Panc1 (cell line): ENCODE data around the gene FBXL4. TPM values are rescaled to one million over a fixed set of nuclear protein-coding genes. Genes with fewer than 3 reads are reported as not detected.

Source experiments
- ATAC-seq: fragments of 200-7000 bp; cut with Tn5 transposase; 2 replicates; pipeline ENCODE4 v1.9.1; 2020; ENCODE audit warnings: mild to moderate bottlenecking, moderate library complexity
- BruUV-seq: library from RNA; stranded (reverse); fragments of 400-500 nt; replicated peaks from 2 replicates; lab custom pipeline; 2021; lab: Mats Ljungman, UMichigan
- CTCF ChIA-PET: fragments of 300-600 bp; sonication (Branson Sonifier 250); formaldehyde crosslinking; loops from one replicate; lab custom pipeline; 2022; ENCODE audit warnings: antibody characterized with exemption; lab: Charles Lee
- POLR2A ChIA-PET: fragments of 300-600 bp; sonication (Branson Sonifier 250); formaldehyde crosslinking; loops from one replicate; lab custom pipeline; 2022; ENCODE audit warnings: antibody characterized with exemption; lab: Charles Lee
- DNase-seq: peaks from one replicate; pipeline ENCODE4 v3.0.0-alpha.2; 2010; ENCODE audit warnings: low read depth, low spot score
- H3K27ac ChIP-seq: 2 replicates; pipeline ENCODE4 v1.5.1; 2011; ENCODE audit warnings: mild to moderate bottlenecking, low read length, inconsistent platforms
- H3K27me3 ChIP-seq: fragments of 200-500 bp; sonication (Bioruptor generic); 2 replicates; pipeline ENCODE4 v1.6.0; 2014; ENCODE audit warnings: low read length, inconsistent platforms; ENCODE audit not compliant: control insufficient read depth, insufficient read depth
- H3K36me3 ChIP-seq: fragments of 200-500 bp; sonication (Bioruptor generic); 2 replicates; pipeline ENCODE4 v1.5.1; 2014; ENCODE audit warnings: inconsistent platforms, mild to moderate bottlenecking, low read length, moderate library complexity; ENCODE audit not compliant: control insufficient read depth, insufficient read depth
- H3K4me1 ChIP-seq: 2 replicates; pipeline ENCODE4 v1.5.1; 2011; ENCODE audit warnings: inconsistent platforms, mild to moderate bottlenecking, low read length, moderate library complexity; ENCODE audit not compliant: control insufficient read depth, insufficient read depth
- H3K4me3 ChIP-seq, 2 experiments: 2 replicates each; pipeline ENCODE4 v1.5.1; 2011 to 2012; ENCODE audit warnings: low read depth in 2 of 2, low read length in 2 of 2, mild to moderate bottlenecking in 2 of 2, inconsistent platforms in 1 of 2, moderate library complexity in 1 of 2
- H3K9me3 ChIP-seq: fragments of 200-500 bp; sonication (Bioruptor generic); 2 replicates; pipeline ENCODE4 v1.5.1; 2014; ENCODE audit warnings: low read depth, mild to moderate bottlenecking, inconsistent platforms, low read length, moderate library complexity; ENCODE audit not compliant: control insufficient read depth, insufficient read depth
- POLR2AphosphoS5 ChIP-seq: IDR thresholded peaks from 2 replicates; pipeline ENCODE4 v1.6.1; 2012; ENCODE audit warnings: mild to moderate bottlenecking, low read depth, low read length, moderate library complexity
- SIN3A ChIP-seq: IDR thresholded peaks from 2 replicates; pipeline ENCODE4 v1.6.1; 2012; ENCODE audit warnings: low read depth, mild to moderate bottlenecking, low read length, moderate library complexity, borderline replicate concordance; ENCODE audit not compliant: insufficient read depth
- TCF7L2 ChIP-seq: IDR thresholded peaks from 2 replicates; pipeline ENCODE4 v1.6.1; 2011; ENCODE audit warnings: mild to moderate bottlenecking, low read depth, low read length, inconsistent platforms
- in situ Hi-C: cut with HindIII; loops from 2 replicates; pipeline ENCODE4 v1.10.0; 2016; ENCODE audit warnings: low sequenced_read_pairs, low pct_unique_long_range_greater_than_20kb
- intact Hi-C: fragments of 100-400 bp; cut with micrococcal nuclease; formaldehyde crosslinking; loops from one replicate; pipeline ENCODE4 v1.10.0; 2022; ENCODE audit not compliant: unreplicated experiment
- total RNA-seq: library from RNA; stranded (reverse); gene quantifications from one replicate; pipeline ENCODE4 v1.2.1, GENCODE V29; 2021; ENCODE audit not compliant: unreplicated experiment
- TF ChIP-seq, protein P1 (sequence below), 2 experiments: IDR thresholded peaks; 2 replicates each; pipeline ENCODE4 v1.6.1; 2011 to 2012; ENCODE audit warnings: low read depth in 2 of 2, control low read depth in 1 of 2, low read length in 1 of 2, mild to moderate bottlenecking in 1 of 2, moderate library complexity in 1 of 2; ENCODE audit not compliant: insufficient read depth in 1 of 2
- TF ChIP-seq, protein P2 (sequence below): fragments of 450-650 bp; IDR thresholded peaks from 2 replicates; pipeline ENCODE4 v1.5.1; 2017; ENCODE audit warnings: mild to moderate bottlenecking

Gene FBXL4
- total RNA-seq, 1 experiment from 2014 or later: 11.5 TPM

DNA sequence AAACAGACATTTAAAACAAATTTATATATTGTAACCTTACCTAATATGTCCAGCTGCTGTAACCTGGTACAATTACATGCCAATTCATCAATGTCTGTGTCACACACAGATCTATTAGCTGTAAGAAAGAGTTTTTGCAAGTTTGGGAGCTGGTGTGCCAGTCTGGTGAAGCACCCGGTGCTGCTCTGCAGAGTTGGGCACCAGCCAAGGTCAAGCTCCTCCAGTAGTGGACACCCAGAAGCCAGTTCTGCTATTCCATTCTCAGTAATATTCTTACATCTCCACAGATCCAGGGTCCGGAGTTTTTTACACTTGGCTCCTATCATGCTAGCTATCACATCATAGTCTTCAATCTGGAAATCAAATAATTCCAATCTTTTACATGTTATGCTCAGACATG is 72.4 kb downstream of the FBXL4 start:
- Histone ChIP-seq H3K4me1 (peaks cover 4% of the 10 kb centered on the region; the same call in 1 of the 2 replicates), H3K9me3 (no peaks in the 10 kb centered on the region), H3K27ac (no peak overlapping the region), H3K36me3 (no peaks in the 10 kb centered on the region), H3K27me3 (no peaks in the 10 kb centered on the region), H3K4me3 (no peak overlapping the region)
- DNase-seq (no peak), ATAC-seq (no peak)
- ChIA-PET CTCF (interaction anchor here (0.6 kb wide), 1 partner anchor 46 kb away, joined by 3 read pairs; no protein-coding TSS in a partner anchor), POLR2A (no interaction called here)
- TF ChIP-seq POLR2AphosphoS5 (no peak), SIN3A (no peak), TCF7L2 (no peak)
- TF ChIP-seq, protein P1, sequence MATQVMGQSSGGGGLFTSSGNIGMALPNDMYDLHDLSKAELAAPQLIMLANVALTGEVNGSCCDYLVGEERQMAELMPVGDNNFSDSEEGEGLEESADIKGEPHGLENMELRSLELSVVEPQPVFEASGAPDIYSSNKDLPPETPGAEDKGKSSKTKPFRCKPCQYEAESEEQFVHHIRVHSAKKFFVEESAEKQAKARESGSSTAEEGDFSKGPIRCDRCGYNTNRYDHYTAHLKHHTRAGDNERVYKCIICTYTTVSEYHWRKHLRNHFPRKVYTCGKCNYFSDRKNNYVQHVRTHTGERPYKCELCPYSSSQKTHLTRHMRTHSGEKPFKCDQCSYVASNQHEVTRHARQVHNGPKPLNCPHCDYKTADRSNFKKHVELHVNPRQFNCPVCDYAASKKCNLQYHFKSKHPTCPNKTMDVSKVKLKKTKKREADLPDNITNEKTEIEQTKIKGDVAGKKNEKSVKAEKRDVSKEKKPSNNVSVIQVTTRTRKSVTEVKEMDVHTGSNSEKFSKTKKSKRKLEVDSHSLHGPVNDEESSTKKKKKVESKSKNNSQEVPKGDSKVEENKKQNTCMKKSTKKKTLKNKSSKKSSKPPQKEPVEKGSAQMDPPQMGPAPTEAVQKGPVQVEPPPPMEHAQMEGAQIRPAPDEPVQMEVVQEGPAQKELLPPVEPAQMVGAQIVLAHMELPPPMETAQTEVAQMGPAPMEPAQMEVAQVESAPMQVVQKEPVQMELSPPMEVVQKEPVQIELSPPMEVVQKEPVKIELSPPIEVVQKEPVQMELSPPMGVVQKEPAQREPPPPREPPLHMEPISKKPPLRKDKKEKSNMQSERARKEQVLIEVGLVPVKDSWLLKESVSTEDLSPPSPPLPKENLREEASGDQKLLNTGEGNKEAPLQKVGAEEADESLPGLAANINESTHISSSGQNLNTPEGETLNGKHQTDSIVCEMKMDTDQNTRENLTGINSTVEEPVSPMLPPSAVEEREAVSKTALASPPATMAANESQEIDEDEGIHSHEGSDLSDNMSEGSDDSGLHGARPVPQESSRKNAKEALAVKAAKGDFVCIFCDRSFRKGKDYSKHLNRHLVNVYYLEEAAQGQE (IDR thresholded peaks at IDR 0.05; ENCODE audit: insufficient read depth in 1 of 2, low read depth in 2 of 2, low read length in 1 of 2): no peak
- TF ChIP-seq, protein P2, sequence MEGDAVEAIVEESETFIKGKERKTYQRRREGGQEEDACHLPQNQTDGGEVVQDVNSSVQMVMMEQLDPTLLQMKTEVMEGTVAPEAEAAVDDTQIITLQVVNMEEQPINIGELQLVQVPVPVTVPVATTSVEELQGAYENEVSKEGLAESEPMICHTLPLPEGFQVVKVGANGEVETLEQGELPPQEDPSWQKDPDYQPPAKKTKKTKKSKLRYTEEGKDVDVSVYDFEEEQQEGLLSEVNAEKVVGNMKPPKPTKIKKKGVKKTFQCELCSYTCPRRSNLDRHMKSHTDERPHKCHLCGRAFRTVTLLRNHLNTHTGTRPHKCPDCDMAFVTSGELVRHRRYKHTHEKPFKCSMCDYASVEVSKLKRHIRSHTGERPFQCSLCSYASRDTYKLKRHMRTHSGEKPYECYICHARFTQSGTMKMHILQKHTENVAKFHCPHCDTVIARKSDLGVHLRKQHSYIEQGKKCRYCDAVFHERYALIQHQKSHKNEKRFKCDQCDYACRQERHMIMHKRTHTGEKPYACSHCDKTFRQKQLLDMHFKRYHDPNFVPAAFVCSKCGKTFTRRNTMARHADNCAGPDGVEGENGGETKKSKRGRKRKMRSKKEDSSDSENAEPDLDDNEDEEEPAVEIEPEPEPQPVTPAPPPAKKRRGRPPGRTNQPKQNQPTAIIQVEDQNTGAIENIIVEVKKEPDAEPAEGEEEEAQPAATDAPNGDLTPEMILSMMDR: no peak
- BruUV-seq: no TSS peak
- intact Hi-C loops: no loop called here
- in situ Hi-C loops: no loop called here

DNA sequence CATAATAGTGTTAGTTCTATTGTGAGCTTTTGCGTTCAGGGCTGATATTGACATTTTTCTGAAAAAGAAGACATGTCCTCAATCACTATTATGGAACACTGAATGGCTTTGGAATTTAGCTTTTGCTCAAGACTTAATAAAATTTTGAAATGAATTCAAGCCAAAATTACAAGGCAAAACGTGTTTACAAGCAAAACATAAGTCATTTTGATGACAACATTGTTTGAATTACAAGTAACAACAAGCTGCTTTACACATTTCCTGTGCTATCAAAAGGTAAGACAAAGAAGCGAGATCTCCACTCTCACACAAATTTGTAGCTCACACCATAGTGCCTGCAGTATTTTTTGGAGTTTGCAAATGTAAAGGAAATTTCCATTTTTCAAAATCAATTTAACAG is 75.9 kb downstream of the FBXL4 start:
- Histone ChIP-seq H3K27ac (no peak overlapping the region), H3K9me3 (no peaks in the 10 kb centered on the region), H3K4me1 (peaks cover 4% of the 10 kb centered on the region; the same call in 1 of the 2 replicates), H3K4me3 (no peak overlapping the region), H3K27me3 (no peaks in the 10 kb centered on the region), H3K36me3 (no peaks in the 10 kb centered on the region)
- BruUV-seq: no TSS peak
- TF ChIP-seq TCF7L2 (no peak), SIN3A (no peak), POLR2AphosphoS5 (no peak)
- TF ChIP-seq, protein P1 (IDR thresholded peaks at IDR 0.05; ENCODE audit: insufficient read depth in 1 of 2, low read depth in 2 of 2, low read length in 1 of 2): no peak
- TF ChIP-seq, protein P2: no peak
- intact Hi-C loops (no loop called here), in situ Hi-C loops (no loop called here)
- POLR2A ChIA-PET: no interaction called here
- DNase-seq (no peak), ATAC-seq (no peak)
- CTCF ChIA-PET: no interaction called here
